Skeletal muscle cell (primary cell): ENCODE measurements around the gene CPNE4.
"Not testable (repeated sequence)": the region's sequence is repeated elsewhere in the genome, so short reads cannot be mapped to it uniquely, and the experiment has no call there.

Experiments used
- DNase-seq: peaks from one replicate; pipeline ENCODE4 v3.0.0-alpha.2; 2010; ENCODE audit warnings: low read depth
- H3K4me3 ChIP-seq: 2 replicates; pipeline ENCODE4 v1.5.1; 2011; ENCODE audit warnings: low read depth, mild to moderate bottlenecking, control low read depth, low read length, moderate library complexity

The CPNE4 gene

GRCh38 chr3:131972550-131972949 lies 62.3 kb downstream of the CPNE4 start:
- no peak overlapping the region for H3K4me3 ChIP-seq
- DNase-seq = no peak

- peak; percentile 24 for DNase-seq
- no peak overlapping the region for H3K4me3 ChIP-seq
These were observed 62.7 kb downstream of the CPNE4 start for GRCh38 chr3:131972091-131972490.

- DNase-seq, H3K4me3 ChIP-seq: not testable (repeated sequence)
These were observed 71.4 kb downstream of the CPNE4 start for GRCh38 chr3:131963442-131963841.

GRCh38 chr3:131962982-131963381 lies 71.8 kb downstream of the CPNE4 start:
- no peak for DNase-seq

GRCh38 chr3:131960324-131960723 lies 74.5 kb downstream of the CPNE4 start:
- no peak overlapping the region for H3K4me3 ChIP-seq
- peak; percentile 19 for DNase-seq

More at GRCh38 chr3:131962982-131963381, 71.8 kb downstream of the CPNE4 start:
- no peak overlapping the region for H3K4me3 ChIP-seq

- no peak overlapping the region for H3K4me3 ChIP-seq
- no peak for DNase-seq
These were observed 76.8 kb downstream of the CPNE4 start for GRCh38 chr3:131957980-131958379.

- DNase-seq = no peak
- no peak overlapping the region for H3K4me3 ChIP-seq
These were observed 77.3 kb downstream of the CPNE4 start for GRCh38 chr3:131957511-131957910.

GRCh38 chr3:131948806-131949205 lies 86.0 kb downstream of the CPNE4 start:
- no peak for DNase-seq

GRCh38 chr3:131944676-131945075 lies 90.1 kb downstream of the CPNE4 start:
- no peak for DNase-seq
- no peak overlapping the region for H3K4me3 ChIP-seq

More at GRCh38 chr3:131948806-131949205, 86.0 kb downstream of the CPNE4 start:
- H3K4me3 ChIP-seq = no peak overlapping the region

- no peak for DNase-seq
- H3K4me3 ChIP-seq = no peak overlapping the region
These were observed 101.1 kb downstream of the CPNE4 start for GRCh38 chr3:131933665-131934064.

- no peak overlapping the region for H3K4me3 ChIP-seq
- DNase-seq = no peak
These were observed 106.2 kb downstream of the CPNE4 start for GRCh38 chr3:131928593-131928992.

GRCh38 chr3:131925571-131925970 lies 109.2 kb downstream of the CPNE4 start:
- no peak overlapping the region for H3K4me3 ChIP-seq

GRCh38 chr3:131922356-131922755 lies 112.5 kb downstream of the CPNE4 start:
- DNase-seq = no peak
- no peak overlapping the region for H3K4me3 ChIP-seq

More at GRCh38 chr3:131925571-131925970, 109.2 kb downstream of the CPNE4 start:
- DNase-seq = no peak

- H3K4me3 ChIP-seq = no peak overlapping the region
These were observed 117.8 kb downstream of the CPNE4 start for GRCh38 chr3:131917006-131917405.

GRCh38 chr3:131914090-131914691 lies 120.6 kb downstream of the CPNE4 start:
- H3K4me3 ChIP-seq = no peak overlapping the region
- DNase-seq = no peak

More at GRCh38 chr3:131917006-131917405, 117.8 kb downstream of the CPNE4 start:
- DNase-seq = peak; percentile 18

- no peak overlapping the region for H3K4me3 ChIP-seq
These were observed 122.6 kb downstream of the CPNE4 start for GRCh38 chr3:131912255-131912654.

GRCh38 chr3:131907796-131908195 lies 127.0 kb downstream of the CPNE4 start:
- no peak for DNase-seq

More at GRCh38 chr3:131912255-131912654, 122.6 kb downstream of the CPNE4 start:
- no peak for DNase-seq

GRCh38 chr3:131903988-131904415 lies 130.8 kb downstream of the CPNE4 start:
- no peak overlapping the region for H3K4me3 ChIP-seq
- peak; percentile 99 for DNase-seq

More at GRCh38 chr3:131907796-131908195, 127.0 kb downstream of the CPNE4 start:
- no peak overlapping the region for H3K4me3 ChIP-seq

- no peak overlapping the region for H3K4me3 ChIP-seq
- DNase-seq = no peak
These were observed 133.1 kb downstream of the CPNE4 start for GRCh38 chr3:131901686-131902085.

- no peak for DNase-seq
- no peak overlapping the region for H3K4me3 ChIP-seq
These were observed 133.9 kb downstream of the CPNE4 start for GRCh38 chr3:131900891-131901290.

GRCh38 chr3:131899021-131899420 lies 135.8 kb downstream of the CPNE4 start:
- no peak overlapping the region for H3K4me3 ChIP-seq
- no peak for DNase-seq
